GM11168 (cell line): ENCODE data around the gene PTPRG.
"Not testable (repeated sequence)": the region's sequence is repeated elsewhere in the genome, so short reads cannot be mapped to it uniquely, and the experiment has no call there.

ENCODE experiments used
- in situ Hi-C: fragments of 300-500 bp; cut with MboI; formaldehyde crosslinking; loops from one replicate; pipeline ENCODE4 v1.12.0; 2022; ENCODE audit warnings: low sequenced_read_pairs; ENCODE audit not compliant: unreplicated experiment

PTPRG gene

GRCh38 chr3:61740494-61740893 lies 179.1 kb downstream of the PTPRG start:
- in situ Hi-C loops = no loop called here

DNA sequence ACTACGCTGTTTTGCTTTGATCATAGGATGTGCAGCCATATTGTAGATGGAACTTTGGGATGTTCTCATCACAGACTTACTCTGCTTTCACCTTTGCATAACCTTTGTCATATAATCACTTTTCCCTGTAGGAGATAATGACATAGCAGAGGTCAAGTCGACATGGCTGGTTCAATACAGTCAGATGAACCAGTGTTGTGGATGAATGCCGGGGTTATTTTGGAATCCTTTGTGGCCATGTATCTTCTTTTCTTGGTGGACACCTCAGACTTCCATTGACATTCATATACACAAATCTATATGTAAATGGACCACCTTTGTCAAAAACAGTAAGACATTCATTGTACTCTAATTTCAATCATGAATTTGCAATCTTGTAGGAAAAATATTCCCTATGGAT lies 180.2 kb downstream of the PTPRG start:
- in situ Hi-C loops = no loop called here

DNA sequence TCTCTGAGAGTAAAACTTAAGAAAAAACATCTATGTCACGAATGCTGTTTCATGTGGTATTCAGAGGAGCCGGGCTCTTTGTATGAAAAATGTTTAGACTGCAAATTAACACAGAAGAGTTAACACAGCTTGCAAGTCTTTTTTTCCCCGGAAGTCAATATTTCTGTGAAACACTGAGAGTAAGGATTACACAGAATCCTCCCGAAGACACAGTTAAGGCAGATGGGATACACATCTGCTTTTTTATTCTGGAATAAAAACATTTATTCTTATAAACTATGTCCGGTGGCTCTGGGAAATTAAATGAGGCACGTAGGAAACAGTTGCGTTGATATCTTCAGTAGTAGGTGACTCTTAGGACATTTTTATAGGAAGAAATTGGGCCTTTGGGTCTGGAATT lies 180.6 kb downstream of the PTPRG start:
- in situ Hi-C loops = no loop called here

DNA sequence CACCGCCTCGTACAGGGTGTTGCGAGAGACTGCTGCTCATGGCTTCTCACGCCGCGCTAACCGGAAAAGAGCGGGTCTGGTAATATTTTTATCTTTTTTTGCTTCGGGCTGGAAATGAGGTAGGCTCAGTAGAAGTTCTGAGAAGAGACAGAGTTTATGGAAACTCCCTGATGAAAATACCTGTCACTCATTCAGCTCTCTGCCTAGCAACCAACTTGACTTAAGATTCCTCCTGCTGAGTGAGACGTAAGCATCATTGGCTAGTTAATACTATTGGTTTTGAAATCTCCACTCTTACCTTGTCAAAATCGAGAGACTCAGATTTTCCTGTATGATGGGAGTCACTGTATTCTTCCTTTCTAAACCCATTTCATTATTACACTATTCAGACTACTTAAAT lies 181.7 kb downstream of the PTPRG start:
- in situ Hi-C loops = no loop called here

DNA sequence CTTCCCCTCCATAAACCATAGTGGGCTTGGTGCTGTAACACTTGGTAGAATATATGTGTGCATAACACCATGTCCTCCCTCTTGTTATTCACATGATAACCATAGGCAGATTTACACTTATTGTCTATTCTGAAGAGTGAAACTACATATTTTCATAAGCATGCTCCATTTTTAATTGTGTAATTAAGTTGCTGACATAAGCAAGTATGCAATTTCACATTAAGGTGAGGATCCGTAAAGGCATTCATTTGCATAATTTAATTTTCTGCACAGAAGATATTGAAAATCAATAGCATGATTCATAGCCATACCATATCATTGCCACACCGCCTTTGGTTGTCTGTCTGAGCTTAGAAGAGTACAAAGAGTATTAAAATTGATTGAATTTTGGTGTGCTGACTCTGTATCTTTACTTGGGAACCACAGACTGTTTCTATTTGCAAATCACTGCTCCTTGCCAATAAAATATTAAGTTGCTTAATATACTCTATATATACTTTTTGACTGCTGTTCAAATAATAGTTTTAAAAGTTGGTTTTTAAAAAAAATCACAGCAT lies 182.4 kb downstream of the PTPRG start:
- in situ Hi-C loops = no loop called here

GRCh38 chr3:61748288-61748687 lies 186.9 kb downstream of the PTPRG start:
- in situ Hi-C loops = no loop called here

GRCh38 chr3:61750766-61751165 lies 189.4 kb downstream of the PTPRG start:
- in situ Hi-C loops = no loop called here

GRCh38 chr3:61758839-61759238 lies 197.5 kb downstream of the PTPRG start:
- in situ Hi-C loops = no loop called here

DNA sequence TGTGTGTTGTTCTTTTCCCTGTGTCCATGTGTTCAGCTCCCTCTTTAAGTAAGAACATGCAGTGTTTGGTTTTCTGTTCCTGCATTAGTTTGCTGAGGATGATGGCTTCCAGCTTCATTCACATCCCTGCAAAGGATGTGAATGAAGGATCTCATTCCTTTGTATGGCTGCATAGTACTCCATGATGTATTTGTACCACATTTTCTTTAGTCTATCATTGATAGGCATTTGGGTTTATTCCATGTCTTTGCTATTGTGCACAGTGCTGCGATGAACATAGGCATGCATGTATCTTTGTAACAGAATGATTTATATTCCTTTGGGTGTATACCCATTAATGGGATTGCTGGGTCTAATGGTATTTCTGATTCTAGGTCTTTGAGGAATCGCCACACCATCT lies 199.4 kb downstream of the PTPRG start:
- in situ Hi-C loops = not testable (repeated sequence)

DNA sequence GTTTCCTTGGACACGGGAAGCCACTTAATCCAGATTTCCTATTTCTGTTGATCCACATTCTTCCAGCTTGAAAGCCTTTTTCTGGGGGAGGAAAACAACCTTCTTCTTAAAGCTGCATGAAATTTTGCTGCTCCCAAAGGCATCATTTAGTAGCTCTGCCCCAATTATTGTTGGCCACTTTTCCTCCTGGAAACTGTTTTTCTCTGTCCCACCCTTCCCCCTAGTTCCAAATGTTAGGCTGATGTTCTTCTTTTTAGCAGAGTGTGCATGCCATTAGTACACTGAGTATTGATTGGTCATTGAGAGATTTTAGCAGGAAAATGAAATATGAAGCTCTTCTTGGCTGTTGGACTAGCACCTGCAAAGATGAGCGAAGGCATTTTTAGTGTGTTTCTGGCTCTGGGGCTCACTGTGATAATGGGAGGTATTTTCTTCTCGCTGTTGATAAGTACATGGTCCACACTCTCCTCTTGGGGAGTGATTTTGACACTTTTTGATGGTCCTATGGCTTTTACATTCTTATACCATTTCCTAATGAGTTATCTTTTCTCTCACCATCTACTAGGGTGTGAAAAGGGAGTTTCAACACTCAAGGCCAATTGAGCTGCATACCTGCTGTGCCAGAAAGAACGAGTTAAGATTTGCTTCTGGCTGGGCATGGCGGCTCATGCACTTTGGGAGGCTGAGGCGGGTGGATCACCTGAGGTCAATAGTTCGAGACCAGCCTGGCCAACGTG lies 200.5 kb downstream of the PTPRG start:
- in situ Hi-C loops = no loop called here

DNA sequence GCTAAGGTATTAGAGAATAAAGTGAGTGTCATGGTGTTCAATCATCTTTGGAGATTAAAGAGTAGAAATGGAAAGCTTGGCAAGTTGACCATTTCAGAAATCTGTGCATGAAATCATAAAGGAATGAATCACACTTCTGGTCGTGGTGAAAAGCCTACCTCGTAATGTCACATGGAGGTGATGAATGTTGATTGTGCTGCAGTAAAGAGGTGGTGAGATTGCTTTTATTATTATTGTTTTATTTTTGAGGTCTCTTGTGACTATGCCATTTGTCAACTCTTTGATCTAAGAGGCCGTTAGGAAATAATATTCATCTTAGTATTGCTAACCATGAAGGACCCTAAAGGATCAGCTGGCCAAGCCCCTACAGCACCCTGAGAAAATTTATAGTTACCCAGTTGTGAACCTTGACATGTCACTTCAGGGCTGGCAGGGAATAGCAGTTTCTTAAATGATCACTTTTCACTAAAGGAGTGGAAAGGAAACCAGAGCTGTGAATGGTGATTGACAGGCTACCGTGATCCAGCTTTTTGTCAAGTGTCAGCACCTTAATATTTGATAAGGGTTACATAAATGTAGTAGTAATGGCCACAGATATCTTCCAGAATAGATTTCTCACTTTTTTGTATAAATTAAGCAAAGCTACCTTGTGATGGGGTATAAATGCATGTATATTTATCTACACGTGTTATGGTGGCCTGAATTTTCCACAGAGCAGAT lies 203.9 kb downstream of the PTPRG start:
- in situ Hi-C loops = no loop called here

DNA sequence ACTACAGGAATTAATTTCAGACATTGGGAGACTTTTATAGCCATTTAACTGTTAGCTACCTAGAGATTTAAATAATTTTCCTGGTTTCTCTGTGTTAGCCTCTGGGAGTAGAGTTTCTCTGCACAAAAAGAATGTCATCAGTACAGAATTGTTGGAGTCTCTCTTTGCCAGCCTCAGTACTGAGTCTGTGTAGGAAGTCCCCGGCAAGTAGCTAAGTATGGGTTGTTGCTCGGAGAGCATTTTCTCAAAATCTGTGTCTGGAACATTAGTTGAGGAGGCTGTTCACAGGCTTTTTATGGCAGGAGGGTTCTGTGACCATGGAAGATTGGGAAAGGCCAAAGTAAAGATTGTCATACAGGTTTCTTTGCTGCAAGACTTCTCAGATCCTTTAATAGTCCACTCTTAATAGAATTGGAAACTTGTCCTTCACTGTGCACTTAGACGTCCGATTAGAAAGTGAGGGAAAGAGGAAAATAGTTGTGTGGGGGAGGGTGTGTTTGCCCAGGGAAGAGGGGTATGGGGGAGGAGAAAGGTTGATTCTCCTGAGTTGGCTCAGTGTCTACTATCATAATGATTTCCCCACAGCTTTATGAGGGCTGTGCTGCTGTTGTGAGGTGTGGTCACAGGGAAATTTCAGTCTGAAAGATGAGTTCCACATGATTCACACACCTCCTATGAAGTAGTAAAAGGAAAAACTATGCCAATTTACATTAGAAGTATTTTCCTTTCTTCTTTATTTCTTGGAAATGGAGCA lies 207.1 kb downstream of the PTPRG start:
- in situ Hi-C loops = no loop called here

GRCh38 chr3:61769266-61769990 lies 208.1 kb downstream of the PTPRG start:
- in situ Hi-C loops = no loop called here

- in situ Hi-C loops = no loop called here
Measured at GRCh38 chr3:61771976-61772375, 210.6 kb downstream of the PTPRG start.

DNA sequence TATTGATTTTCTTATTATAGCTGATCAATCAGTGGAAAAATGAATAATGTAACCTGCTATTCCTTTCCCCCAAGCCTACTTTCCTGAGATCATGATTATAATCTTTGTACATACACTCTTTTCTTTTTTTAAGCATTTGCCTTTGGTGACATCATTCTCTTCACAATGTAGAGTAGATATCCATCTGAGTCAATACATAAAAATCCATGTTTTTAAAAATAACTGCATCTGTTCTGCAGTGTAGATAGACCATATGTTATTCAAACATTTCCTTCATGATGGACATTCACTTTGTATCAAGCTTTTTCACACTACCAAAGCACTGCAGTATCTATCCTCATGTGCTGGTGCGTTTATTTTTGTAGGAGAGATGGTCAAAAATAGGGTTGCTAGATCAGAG lies 211.1 kb downstream of the PTPRG start:
- in situ Hi-C loops = no loop called here

DNA sequence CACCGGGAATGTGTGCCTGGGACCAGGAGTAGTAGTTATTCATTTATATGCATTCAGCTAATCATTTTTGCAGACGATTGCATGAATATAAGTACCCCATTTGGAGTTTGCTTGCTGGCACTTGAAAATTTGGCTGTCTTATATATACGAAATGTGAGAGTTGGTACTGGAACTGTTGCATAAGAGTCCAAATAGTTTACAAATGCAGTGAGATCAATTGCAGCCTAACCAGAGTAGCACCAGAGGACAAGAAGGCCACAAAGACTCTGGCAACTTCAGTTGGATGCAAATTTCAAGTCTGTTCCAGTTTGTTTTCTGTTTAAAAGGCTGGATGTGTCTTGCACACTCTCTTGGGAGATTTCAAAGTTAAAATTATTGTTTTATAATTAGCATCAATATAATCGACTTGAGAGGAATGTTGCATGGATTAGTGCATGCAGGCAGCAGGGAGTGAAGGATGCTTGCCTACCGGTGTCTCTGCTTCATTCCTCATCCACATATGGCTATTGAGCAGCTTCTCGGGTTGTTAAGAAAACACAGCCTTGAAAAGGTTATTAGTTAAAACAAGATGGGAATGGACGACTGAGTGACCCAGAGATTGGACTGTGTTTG lies 213.0 kb downstream of the PTPRG start:
- in situ Hi-C loops = no loop called here

GRCh38 chr3:61776390-61776789 lies 215.0 kb downstream of the PTPRG start:
- in situ Hi-C loops = no loop called here

GRCh38 chr3:61777483-61777882 lies 216.1 kb downstream of the PTPRG start:
- in situ Hi-C loops = no loop called here

GRCh38 chr3:61778095-61778494 lies 216.7 kb downstream of the PTPRG start:
- in situ Hi-C loops = no loop called here

DNA sequence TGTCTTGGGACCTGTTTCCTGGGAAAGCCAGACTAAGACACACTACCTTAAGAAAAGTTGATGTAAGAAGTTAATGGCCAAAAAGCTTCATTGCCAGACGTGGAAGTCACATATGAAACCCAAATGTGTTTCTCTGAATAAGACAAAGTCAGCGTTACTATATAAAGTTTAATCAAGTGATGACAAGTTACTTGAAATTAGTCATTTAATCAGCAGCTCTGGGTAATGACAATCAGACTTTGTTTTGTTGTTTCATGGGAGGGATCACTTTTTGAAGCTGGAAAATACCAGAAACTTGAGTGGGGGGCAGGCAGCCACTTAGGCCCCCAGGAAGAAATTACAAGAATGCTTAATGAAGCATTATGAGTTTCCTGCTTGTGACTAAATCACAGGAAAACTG lies 218.6 kb downstream of the PTPRG start:
- in situ Hi-C loops = no loop called here
